Measurements from ENCODE around the gene HFM1. TPM values are rescaled to one million over a fixed set of nuclear protein-coding genes. Genes with fewer than 3 reads are reported as not detected.

Gene HFM1
- total and polyA plus RNA-seq, 9 of the 15 experiments (the other 6 are each of a cell fraction or from before 2014, with no cell fraction given) = 1.5 to 6.4 (median 3.7) TPM

- no peak for TF ChIP-seq PATZ1 (CRISPR knock-in tag; IDR thresholded peaks at IDR 0.05; ENCODE audit: borderline replicate concordance)
- TF ChIP-seq RBM34 (IDR thresholded peaks at IDR 0.05; ENCODE audit: borderline replicate concordance, insufficient read depth, low read length) = no peak
- TF ChIP-seq POLR2A (conservative IDR thresholded peaks at IDR 0.05) = no peak
- no peak for TF ChIP-seq ZHX1 (conservative IDR thresholded peaks at IDR 0.05; ENCODE audit: low read length)
- TF ChIP-seq ZNF224 (CRISPR knock-in tag; IDR thresholded peaks at IDR 0.05) = no peak
- no peak for TF ChIP-seq ADNP (tag; IDR thresholded peaks at IDR 0.05)
- TF ChIP-seq ATF3 (IDR thresholded peaks at IDR 0.05) = no peak
- TF ChIP-seq ATF3 (CRISPR knock-in tag; conservative IDR thresholded peaks at IDR 0.05) = no peak
- TF ChIP-seq ZNF280A (IDR thresholded peaks at IDR 0.05; ENCODE audit: low read depth, partially characterized antibody) = peak; percentile 59
- no peak for TF ChIP-seq CBFB (CRISPR knock-in tag; IDR thresholded peaks at IDR 0.05)
These were observed 96.7 kb downstream of the HFM1 start (continued) for GRCh38 chr1:91307784-91308409.

Data from K562 (cell line).